ENCODE data around the gene PRPF6. TPM values are rescaled to one million over a fixed set of nuclear protein-coding genes. Genes with fewer than 3 reads are reported as not detected.

The PRPF6 gene
- total RNA-seq, 1 donor from 2014 or later = 51.9 TPM

DNA sequence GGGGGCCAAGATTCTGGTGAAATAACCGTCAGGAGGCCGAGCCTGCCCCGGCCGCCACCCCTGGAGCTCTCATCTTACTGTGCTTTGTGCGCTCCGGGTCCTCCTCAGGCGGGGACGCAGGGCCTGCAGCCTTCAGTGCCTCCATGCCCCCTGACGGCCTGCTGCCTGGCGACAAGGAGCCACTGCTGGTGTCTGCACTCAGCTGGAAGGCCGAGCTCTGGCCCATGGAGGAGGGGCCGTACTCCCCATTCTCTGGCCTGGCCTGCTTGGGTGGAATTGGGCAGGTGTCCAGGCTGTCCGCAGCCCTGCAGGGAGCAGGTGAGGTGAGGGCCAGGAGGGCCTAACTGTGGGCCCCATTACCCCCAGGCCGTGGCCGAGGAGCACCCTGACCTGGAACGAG lies 16.5 kb upstream of the PRPF6 start:
- Mint-ChIP-seq H3K27me3 (ENCODE audit: insufficient read depth, low read depth) (peaks cover 2% of the 10 kb centered on the region), H3K4me3 (no peak overlapping the region), H3K27ac (no peak overlapping the region), H3K9me3 (no peaks in the 10 kb centered on the region), H3K4me1 (peaks cover 6% of the 10 kb centered on the region), H3K36me3 (peaks cover 2% of the 10 kb centered on the region)
- H2AFZ ChIP-seq (replicated peaks) = no peak overlapping the region
- H3K4me1 ChIP-seq = peaks cover 6% of the 10 kb centered on the region
- H3K9ac ChIP-seq = no peak overlapping the region
- no peak for DNase-seq (ENCODE audit: low spot score)
- no peak overlapping the region for H3K27ac ChIP-seq
- TF ChIP-seq EZH2 (IDR thresholded peaks at IDR 0.05) = no peak
- TF ChIP-seq, protein P1, sequence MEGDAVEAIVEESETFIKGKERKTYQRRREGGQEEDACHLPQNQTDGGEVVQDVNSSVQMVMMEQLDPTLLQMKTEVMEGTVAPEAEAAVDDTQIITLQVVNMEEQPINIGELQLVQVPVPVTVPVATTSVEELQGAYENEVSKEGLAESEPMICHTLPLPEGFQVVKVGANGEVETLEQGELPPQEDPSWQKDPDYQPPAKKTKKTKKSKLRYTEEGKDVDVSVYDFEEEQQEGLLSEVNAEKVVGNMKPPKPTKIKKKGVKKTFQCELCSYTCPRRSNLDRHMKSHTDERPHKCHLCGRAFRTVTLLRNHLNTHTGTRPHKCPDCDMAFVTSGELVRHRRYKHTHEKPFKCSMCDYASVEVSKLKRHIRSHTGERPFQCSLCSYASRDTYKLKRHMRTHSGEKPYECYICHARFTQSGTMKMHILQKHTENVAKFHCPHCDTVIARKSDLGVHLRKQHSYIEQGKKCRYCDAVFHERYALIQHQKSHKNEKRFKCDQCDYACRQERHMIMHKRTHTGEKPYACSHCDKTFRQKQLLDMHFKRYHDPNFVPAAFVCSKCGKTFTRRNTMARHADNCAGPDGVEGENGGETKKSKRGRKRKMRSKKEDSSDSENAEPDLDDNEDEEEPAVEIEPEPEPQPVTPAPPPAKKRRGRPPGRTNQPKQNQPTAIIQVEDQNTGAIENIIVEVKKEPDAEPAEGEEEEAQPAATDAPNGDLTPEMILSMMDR (IDR thresholded peaks at IDR 0.05) = no peak
- no peaks in the 10 kb centered on the region for H3K36me3 ChIP-seq
- H3K4me3 ChIP-seq = no peak overlapping the region
- no peak overlapping the region for H3K4me2 ChIP-seq
- H3K9me3 ChIP-seq (ENCODE audit: low read depth) = no peaks in the 10 kb centered on the region
- no peaks in the 10 kb centered on the region for H3F3A ChIP-seq (ENCODE audit: low read depth)
- H3K79me2 ChIP-seq (ENCODE audit: low read depth) = peaks cover 11% of the 10 kb centered on the region
- peaks cover 1% of the 10 kb centered on the region for H4K20me1 ChIP-seq (ENCODE audit: low read depth)
- H3K27me3 ChIP-seq = no peaks in the 10 kb centered on the region

DNA sequence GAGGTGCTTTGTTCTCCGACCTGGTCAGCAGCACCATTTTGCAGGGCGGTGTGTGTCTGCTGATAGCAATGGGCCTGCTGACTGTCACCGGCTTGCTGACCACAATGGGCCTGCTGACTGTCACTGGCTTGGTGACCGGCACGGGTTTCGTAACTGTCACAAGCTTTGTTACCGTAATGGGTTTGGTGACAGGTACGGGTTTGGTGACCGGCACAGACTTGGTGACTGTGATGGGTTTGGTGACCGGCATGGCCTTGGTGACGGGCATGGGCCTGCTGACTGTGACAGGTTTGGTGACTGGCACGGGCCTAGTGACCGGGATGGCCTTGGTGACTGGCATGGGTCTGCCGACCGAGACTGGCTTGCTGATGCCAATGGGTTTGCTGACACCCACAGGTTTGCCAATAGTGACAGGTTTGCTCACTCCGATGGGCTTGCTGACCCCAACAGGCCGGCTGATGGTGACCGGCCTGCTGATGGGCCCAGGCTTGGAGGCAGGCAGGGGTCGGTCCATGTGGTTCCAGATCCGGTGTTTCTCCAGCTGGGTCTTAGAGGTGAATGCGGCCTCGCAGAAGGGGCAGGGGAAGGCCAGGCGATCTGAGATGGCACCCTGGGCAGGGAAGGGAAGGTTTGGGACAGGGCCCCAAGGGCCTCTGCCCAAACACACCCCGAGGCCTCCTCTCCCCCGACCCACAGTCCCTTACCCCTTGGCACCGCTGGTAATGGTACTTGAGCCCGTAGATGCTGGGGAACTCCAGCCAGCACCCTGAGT lies 14.6 kb upstream of the PRPF6 start:
- no peak overlapping the region for H3K9ac ChIP-seq
- no peaks in the 10 kb centered on the region for H4K20me1 ChIP-seq (ENCODE audit: low read depth)
- H3K27ac ChIP-seq = no peak overlapping the region
- TF ChIP-seq EZH2phosphoT487 (IDR thresholded peaks at IDR 0.05) (no peak), EZH2 (IDR thresholded peaks at IDR 0.05) (no peak)
- TF ChIP-seq, protein P1 (IDR thresholded peaks at IDR 0.05) = no peak
- Mint-ChIP-seq H3K27me3 (ENCODE audit: insufficient read depth, low read depth) (peaks cover 5% of the 10 kb centered on the region), H3K4me3 (no peak overlapping the region), H3K36me3 (no peaks in the 10 kb centered on the region), H3K4me1 (peaks cover 6% of the 10 kb centered on the region), H3K27ac (no peak overlapping the region), H3K9me3 (no peaks in the 10 kb centered on the region)
- H3K4me3 ChIP-seq = no peak overlapping the region
- no peaks in the 10 kb centered on the region for H3K9me3 ChIP-seq (ENCODE audit: low read depth)
- no peak for DNase-seq (ENCODE audit: low spot score)
- peaks cover 11% of the 10 kb centered on the region for H3K79me2 ChIP-seq (ENCODE audit: low read depth)
- H3K4me1 ChIP-seq = peaks cover 10% of the 10 kb centered on the region
- no peak overlapping the region for H3K4me2 ChIP-seq
- H3K36me3 ChIP-seq = no peaks in the 10 kb centered on the region
- H3K27me3 ChIP-seq = peaks cover 11% of the 10 kb centered on the region
- H2AFZ ChIP-seq (replicated peaks) = no peak overlapping the region
- peaks cover 7% of the 10 kb centered on the region for H3F3A ChIP-seq (ENCODE audit: low read depth)

DNA sequence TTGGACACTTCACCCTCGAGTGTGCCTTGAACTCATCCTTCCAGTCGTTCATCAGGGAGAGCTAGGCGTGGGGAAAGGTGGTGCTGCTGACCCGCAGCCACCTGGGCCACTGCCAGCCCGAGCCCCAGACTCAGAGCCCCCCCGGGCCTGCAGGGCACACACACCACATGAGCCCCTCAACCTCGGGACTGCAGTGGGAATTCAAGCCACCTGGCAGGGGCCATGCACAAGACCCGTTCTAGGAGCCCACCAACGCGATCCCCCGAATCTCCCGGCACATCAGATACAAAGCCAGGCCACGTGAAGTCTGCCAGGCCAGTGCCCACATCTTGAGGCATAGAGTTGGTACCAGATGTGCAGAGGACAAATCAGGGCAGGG lies 14.0 kb upstream of the PRPF6 start:
- no peak overlapping the region for H3K27ac Mint-ChIP-seq
- H3K4me3 ChIP-seq = no peak overlapping the region
- no peaks in the 10 kb centered on the region for H3K36me3 ChIP-seq
- no peaks in the 10 kb centered on the region for H3K36me3 Mint-ChIP-seq
- H3K9ac ChIP-seq = no peak overlapping the region
- H3K9me3 ChIP-seq (ENCODE audit: low read depth) = no peaks in the 10 kb centered on the region
- H2AFZ ChIP-seq (replicated peaks) = no peak overlapping the region
- peaks cover 7% of the 10 kb centered on the region for H3F3A ChIP-seq (ENCODE audit: low read depth)
- H3K4me2 ChIP-seq = no peak overlapping the region
- peaks cover 11% of the 10 kb centered on the region for H3K79me2 ChIP-seq (ENCODE audit: low read depth)
- H3K4me1 Mint-ChIP-seq = peaks cover 6% of the 10 kb centered on the region
- no peak for DNase-seq (ENCODE audit: low spot score)
- H3K9me3 Mint-ChIP-seq = no peaks in the 10 kb centered on the region
- H3K4me3 Mint-ChIP-seq = no peak overlapping the region
- peaks cover 10% of the 10 kb centered on the region for H3K4me1 ChIP-seq
- peaks cover 5% of the 10 kb centered on the region for H3K27me3 Mint-ChIP-seq (ENCODE audit: insufficient read depth, low read depth)
- no peak overlapping the region for H3K27ac ChIP-seq
- peaks cover 11% of the 10 kb centered on the region for H3K27me3 ChIP-seq
- no peak for TF ChIP-seq EZH2phosphoT487 (IDR thresholded peaks at IDR 0.05)
- no peak for TF ChIP-seq EZH2 (IDR thresholded peaks at IDR 0.05)
- TF ChIP-seq, protein P1 (IDR thresholded peaks at IDR 0.05) = no peak
- H4K20me1 ChIP-seq (ENCODE audit: low read depth) = no peaks in the 10 kb centered on the region
